Body of pancreas (tissue), 4 donors: ENCODE data around the gene CEP135.

ENCODE experiments used
- CTCF ChIP-seq, 7 experiments: fragments of 450-650 bp in 4 of 7; fragments of 200-600 bp in 3 of 7; sonication (generic) in 3 of 7; IDR thresholded peaks; one replicate each; pipeline ENCODE4 v1.5.1; 2016 to 2019; ENCODE audit warnings: antibody characterized with exemption in 7 of 7
- POLR2A ChIP-seq, 3 donors: fragments of 450-650 bp; IDR thresholded peaks; one replicate each; pipeline ENCODE4 v1.6.1; 2016; ENCODE audit warnings: antibody characterized with exemption in 3 of 3, mild to moderate bottlenecking in 2 of 3

- TF ChIP-seq CTCF (IDR thresholded peaks at IDR 0.05) (no peak), POLR2A (IDR thresholded peaks at IDR 0.05) (no peak)
These were observed 10.3 kb upstream of the CEP135 start for GRCh38 chr4:55938481-55938880.
